GM12891 (cell line): ENCODE results near the gene SLC5A12.

Source experiments
- POLR2A ChIP-seq: IDR thresholded peaks from 2 replicates; pipeline ENCODE4 v1.6.1; 2011; ENCODE audit warnings: low read depth, low read length, control low read depth
- POLR2AphosphoS5 ChIP-seq: IDR thresholded peaks from 2 replicates; pipeline ENCODE4 v1.6.1; 2011; ENCODE audit warnings: low read depth, low read length, control low read depth
- POU2F2 ChIP-seq: IDR thresholded peaks from 2 replicates; pipeline ENCODE4 v1.6.1; 2011; ENCODE audit warnings: low read depth, mild to moderate bottlenecking, control low read depth, low read length, moderate library complexity

DNA sequence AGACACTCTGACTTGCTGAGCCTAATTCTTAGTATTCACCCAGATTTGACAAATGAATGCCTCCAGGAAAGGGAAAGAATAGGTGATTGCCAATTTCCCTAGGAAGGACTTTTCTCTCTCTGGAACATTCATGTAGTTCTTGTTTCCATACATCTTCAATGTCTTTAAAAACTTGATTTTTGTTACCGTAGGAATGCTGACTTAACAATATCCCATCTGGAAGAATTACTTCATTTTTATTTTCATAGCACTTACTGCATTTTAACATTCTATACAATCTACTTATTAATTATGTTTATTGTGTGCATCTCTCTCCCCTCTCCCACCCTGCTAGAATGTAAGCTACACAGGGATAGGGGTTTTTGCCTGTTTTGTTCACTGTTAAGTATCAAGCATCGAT, 66.6 kb downstream of the SLC5A12 start:
- TF ChIP-seq POLR2A (no peak), POU2F2 (no peak), POLR2AphosphoS5 (no peak)
